GM18909 (cell line): Measurements from ENCODE around the gene DAZ4.
"Not testable (repeated sequence)": the region's sequence is repeated elsewhere in the genome, so short reads cannot be mapped to it uniquely, and the experiment has no call there.

Experiments used
- ATAC-seq: cut with Tn5 transposase; IDR thresholded peaks from one replicate; pipeline ENCODE4 v1.9.1; 2021; ENCODE audit warnings: mild to moderate bottlenecking; ENCODE audit not compliant: unreplicated experiment, poor library complexity

Gene DAZ4

GRCh38 chrY:24833619-24834018 lies at the start of gene DAZ4:
Gene DAZ4, plus strand, starts transcription at chrY:24833919. Its CDS starts 208 bp downstream, at chrY:24834127.
- ATAC-seq: not testable (repeated sequence)

GRCh38 chrY:24813293-24813692 lies 20.4 kb upstream of the DAZ4 start, which contains the start of gene DAZ3:
Gene DAZ3, minus strand, starts transcription at chrY:24813393. Its CDS starts 208 bp downstream, at chrY:24813185.
- ATAC-seq: not testable (repeated sequence)

- not testable (repeated sequence) for ATAC-seq
Observed at GRCh38 chrY:24821836-24822235, 11.9 kb upstream of the DAZ4 start.

- ATAC-seq: not testable (repeated sequence)
Observed at GRCh38 chrY:24824184-24824879, 9.4 kb upstream of the DAZ4 start.

- not testable (repeated sequence) for ATAC-seq
Observed at GRCh38 chrY:24825069-24825468, 8.7 kb upstream of the DAZ4 start.
